CD4-positive, alpha-beta memory T cell (primary cell): Measurements from ENCODE around the gene NACC2. TPM values are rescaled to one million over a fixed set of nuclear protein-coding genes. Genes with fewer than 3 reads are reported as not detected.
A peak's percentile ranks its signal among the peaks of the same experiment; 100 is the strongest.

ENCODE experiments used
- CTCF ChIA-PET: fragments of 350-600 bp; sonication (Branson Sonifier 250); formaldehyde crosslinking; loops from one replicate; lab custom pipeline; 2021; ENCODE audit warnings: inconsistent platforms; ENCODE audit not compliant: partially characterized antibody; lab: Charles Lee
- POLR2A ChIA-PET: fragments of 350-600 bp; sonication (Branson Sonifier 250); formaldehyde crosslinking; loops from one replicate; lab custom pipeline; 2021; ENCODE audit not compliant: partially characterized antibody; lab: Charles Lee
- DNase-seq, 5 donors: peaks; one replicate each; pipeline versions ENCODE4 v3.0.0 to v3.0.0-alpha.2; 2020 to 2022; ENCODE audit warnings: mixed read lengths in 1 of 5
- H3K27ac ChIP-seq: one replicate; pipeline ENCODE4 v1.7.0; 2013; ENCODE audit warnings: low read depth, low read length
- H3K27me3 ChIP-seq: 2 replicates; pipeline ENCODE4 v1.7.0; 2013; ENCODE audit warnings: mild to moderate bottlenecking, low read length, moderate library complexity; ENCODE audit not compliant: insufficient read depth
- H3K36me3 ChIP-seq: 2 replicates; pipeline ENCODE4 v1.7.0; 2013; ENCODE audit warnings: mild to moderate bottlenecking, low read length, moderate library complexity; ENCODE audit not compliant: insufficient read depth
- H3K4me1 ChIP-seq: 2 replicates; pipeline ENCODE4 v1.7.0; 2013; ENCODE audit warnings: mild to moderate bottlenecking, low read length, moderate library complexity; ENCODE audit not compliant: insufficient read depth
- H3K4me3 ChIP-seq, 2 donors: one replicate each; pipeline ENCODE4 v1.7.0; 2013; ENCODE audit warnings: low read length in 2 of 2, mild to moderate bottlenecking in 1 of 2
- H3K9me3 ChIP-seq, 2 donors: one replicate each; pipeline ENCODE4 v1.7.0; 2013; ENCODE audit warnings: low read length in 2 of 2, control low read depth in 1 of 2; ENCODE audit not compliant: control insufficient read depth in 1 of 2
- H3K27ac Mint-ChIP-seq, 7 donors: one replicate each; pipeline ENCODE4 v1.8.0; 2020 to 2021; ENCODE audit warnings: mixed read lengths in 7 of 7, mild to moderate bottlenecking in 6 of 7, inconsistent platforms in 3 of 7, moderate library complexity in 3 of 7
- H3K27me3 Mint-ChIP-seq, 2 donors: one replicate each; pipeline ENCODE4 v1.8.0; 2020 to 2021; ENCODE audit warnings: mixed read lengths in 2 of 2
- H3K36me3 Mint-ChIP-seq, 2 donors: one replicate each; pipeline ENCODE4 v1.8.0; 2020 to 2021; ENCODE audit warnings: mixed read lengths in 2 of 2, inconsistent platforms in 1 of 2, mild to moderate bottlenecking in 1 of 2
- H3K4me1 Mint-ChIP-seq, 4 donors: one replicate each; pipeline ENCODE4 v1.8.0; 2020 to 2021; ENCODE audit warnings: mixed read lengths in 4 of 4, mild to moderate bottlenecking in 1 of 4
- H3K4me3 Mint-ChIP-seq, 8 donors: one replicate each; pipeline ENCODE4 v1.8.0; 2020 to 2021; ENCODE audit warnings: mixed read lengths in 8 of 8, mild to moderate bottlenecking in 7 of 8, moderate library complexity in 6 of 8, inconsistent platforms in 3 of 8
- H3K9me3 Mint-ChIP-seq, 8 donors: one replicate each; pipeline ENCODE4 v1.8.0; 2020 to 2021; ENCODE audit warnings: mixed read lengths in 8 of 8, mild to moderate bottlenecking in 5 of 8, inconsistent platforms in 3 of 8, moderate library complexity in 1 of 8
- intact Hi-C: fragments of 100-400 bp; cut with micrococcal nuclease; formaldehyde crosslinking; loops from one replicate; pipeline ENCODE4 v1.15.1; 2023
- polyA plus RNA-seq, 2 donors: library from polyadenylated mRNA; unstranded; fragments of 300-500 nt; fragmentation: Illumina TruSeq; gene quantifications; one replicate each; pipeline ENCODE4 v1.2.3, GENCODE V29; 2021
- total RNA-seq, 2 experiments: library from RNA; stranded (reverse); gene quantifications; one replicate each; pipeline ENCODE4 v1.2.3, GENCODE V29; 2021

Gene NACC2
- total and polyA plus RNA-seq, 4 experiments from 2014 or later: 0.58 to 12.2 (median 7.1) TPM

- Histone ChIP-seq H3K36me3 (no peaks in the 10 kb centered on the region), H3K4me3 (no peak overlapping the region), H3K4me1 (peaks cover 8% of the 10 kb centered on the region), H3K9me3 (no peaks in the 10 kb centered on the region), H3K27me3 (no peaks in the 10 kb centered on the region), H3K27ac (no peak overlapping the region)
- intact Hi-C loops: no loop called here
- ChIA-PET CTCF (interaction anchor here (1.2 kb wide), 1 partner anchor 159 kb away, joined by 3 read pairs; no protein-coding TSS in a partner anchor), POLR2A (no interaction called here)
- H3K36me3 Mint-ChIP-seq: no peaks in the 10 kb centered on the region
- peaks cover 11 to 17% of the 10 kb centered on the region in 2 donors for H3K27me3 Mint-ChIP-seq
- no peak overlapping the region for H3K27ac Mint-ChIP-seq
- peaks cover 0 to 4% (median under 1%) of the 10 kb centered on the region in 4 donors for H3K4me1 Mint-ChIP-seq
- H3K4me3 Mint-ChIP-seq: no peak overlapping the region
- H3K9me3 Mint-ChIP-seq: no peaks in the 10 kb centered on the region
- no peak for DNase-seq
Observed at GRCh38 chr9:136127313-136127712, 32.2 kb upstream of the NACC2 start.

- Mint-ChIP-seq H3K4me1 (peaks cover 0 to 4% (median under 1%) of the 10 kb centered on the region in 4 donors), H3K36me3 (no peaks in the 10 kb centered on the region), H3K27ac (peak overlapping the region in 1 of 7 donors; percentile 87), H3K27me3 (peaks cover 7 to 9% of the 10 kb centered on the region in 2 donors), H3K4me3 (no peak overlapping the region), H3K9me3 (no peaks in the 10 kb centered on the region)
- Histone ChIP-seq H3K36me3 (no peaks in the 10 kb centered on the region), H3K4me3 (no peak overlapping the region), H3K9me3 (no peaks in the 10 kb centered on the region), H3K27me3 (no peaks in the 10 kb centered on the region), H3K4me1 (peaks cover 8% of the 10 kb centered on the region), H3K27ac (no peak overlapping the region)
- POLR2A ChIA-PET: no interaction called here
- intact Hi-C loops: no loop called here
- no peak for DNase-seq
- CTCF ChIA-PET: interaction anchor here (5.7 kb wide), 1 partner anchor 35 kb away, joined by 75 read pairs; no protein-coding TSS in a partner anchor
Observed at GRCh38 chr9:136124976-136125692, 30.0 kb upstream of the NACC2 start.

- CTCF ChIA-PET: interaction anchor here (0.8 to 5.7 kb wide), 20 partner anchors 9 to 268 kb away, joined by 3 to 75 read pairs (median 5); partner anchors contain the start of gene UBAC1
Observed at GRCh38 chr9:136122425-136123383, 27.6 kb upstream of the NACC2 start.

GRCh38 chr9:136121801-136122200, 26.7 kb upstream of the NACC2 start:
- H3K9me3 ChIP-seq: no peaks in the 10 kb centered on the region
- H3K36me3 ChIP-seq: no peaks in the 10 kb centered on the region
- Mint-ChIP-seq H3K4me1 (peaks cover 0 to 11% (median 3%) of the 10 kb centered on the region in 4 donors), H3K27ac (peak overlapping the region in 1 of 7 donors; percentile 48), H3K36me3 (peaks cover 0 to 1% of the 10 kb centered on the region in 2 donors), H3K9me3 (no peaks in the 10 kb centered on the region), H3K27me3 (peaks cover 2 to 5% of the 10 kb centered on the region in 2 donors), H3K4me3 (no peak overlapping the region)
- no peak overlapping the region for H3K4me3 ChIP-seq
- peaks cover 27% of the 10 kb centered on the region for H3K4me1 ChIP-seq
- intact Hi-C loops: no loop called here
- ChIA-PET CTCF (interaction anchor here (0.7 to 5.7 kb wide), 19 partner anchors 10 to 267 kb away, joined by 3 to 75 read pairs (median 5); partner anchors contain the start of gene UBAC1), POLR2A (interaction anchor here (0.9 to 2.4 kb wide), 4 partner anchors 26 to 154 kb away, joined by 4 to 13 read pairs (median 8); partner anchors contain the start of gene NACC2)
- H3K27me3 ChIP-seq: no peaks in the 10 kb centered on the region
- no peak for DNase-seq
- H3K27ac ChIP-seq: no peak overlapping the region

More at GRCh38 chr9:136122425-136123383, 27.6 kb upstream of the NACC2 start:
- peak; percentile 63 to 72 (median 69) for DNase-seq
- H3K4me1 ChIP-seq: peaks cover 18% of the 10 kb centered on the region
- POLR2A ChIA-PET: interaction anchor here (1.0 to 2.4 kb wide), 4 partner anchors 13 to 155 kb away, joined by 6 to 13 read pairs (median 8); partner anchors contain the start of gene NACC2
- Mint-ChIP-seq H3K36me3 (peaks cover 0 to 1% of the 10 kb centered on the region in 2 donors), H3K27me3 (peaks cover 2 to 5% of the 10 kb centered on the region in 2 donors), H3K27ac (peak overlapping the region in 1 of 7 donors; percentile 18), H3K4me1 (peaks cover 0 to 5% (median 3%) of the 10 kb centered on the region in 4 donors), H3K4me3 (no peak overlapping the region), H3K9me3 (no peaks in the 10 kb centered on the region)
- no peak overlapping the region for H3K4me3 ChIP-seq
- H3K27ac ChIP-seq: no peak overlapping the region
- no peaks in the 10 kb centered on the region for H3K36me3 ChIP-seq
- H3K27me3 ChIP-seq: no peaks in the 10 kb centered on the region
- H3K9me3 ChIP-seq: no peaks in the 10 kb centered on the region
- intact Hi-C loops: loop anchor here (1.0 kb wide), 2 partner anchors 33 to 155 kb away; no protein-coding TSS in a partner anchor

- Histone ChIP-seq H3K4me3 (no peak overlapping the region), H3K27me3 (no peaks in the 10 kb centered on the region), H3K9me3 (no peaks in the 10 kb centered on the region), H3K36me3 (peaks cover 7% of the 10 kb centered on the region), H3K27ac (no peak overlapping the region), H3K4me1 (peaks cover 28% of the 10 kb centered on the region)
- Mint-ChIP-seq H3K9me3 (no peaks in the 10 kb centered on the region), H3K27me3 (peaks cover 2 to 3% of the 10 kb centered on the region in 2 donors), H3K36me3 (peaks cover 0 to 1% of the 10 kb centered on the region in 2 donors), H3K4me1 (peaks cover 0 to 15% (median 3%) of the 10 kb centered on the region in 4 donors), H3K4me3 (peak overlapping the region in 5 of 8 donors; percentile 25 to 82 (median 67)), H3K27ac (peak overlapping the region in 3 of 7 donors; percentile 8 to 75 (median 52))
- ChIA-PET POLR2A (interaction anchor here (1.0 to 5.8 kb wide), 3 partner anchors 13 to 141 kb away, joined by 3 to 67 read pairs (median 58); partner anchors contain the start of gene NACC2), CTCF (interaction anchor here (0.5 to 5.7 kb wide), 6 partner anchors 10 to 514 kb away, joined by 3 to 75 read pairs (median 12); no protein-coding TSS in a partner anchor)
- intact Hi-C loops: no loop called here
- DNase-seq: peak in 1 of 5 donors; percentile 36
Observed at GRCh38 chr9:136120438-136120844, 25.4 kb upstream of the NACC2 start.

GRCh38 chr9:136119883-136120393, 24.8 kb upstream of the NACC2 start:
- peaks cover 28% of the 10 kb centered on the region for H3K4me1 ChIP-seq
- ChIA-PET POLR2A (interaction anchor here (1.0 to 5.8 kb wide), 3 partner anchors 12 to 141 kb away, joined by 3 to 67 read pairs (median 58); partner anchors contain the start of gene NACC2), CTCF (interaction anchor here (0.6 to 5.7 kb wide), 3 partner anchors 10 to 153 kb away, joined by 3 to 75 read pairs (median 64); no protein-coding TSS in a partner anchor)
- peaks cover 0 to 1% of the 10 kb centered on the region in 2 donors for H3K36me3 Mint-ChIP-seq
- no peaks in the 10 kb centered on the region for H3K9me3 Mint-ChIP-seq
- H3K36me3 ChIP-seq: peaks cover 12% of the 10 kb centered on the region
- no peaks in the 10 kb centered on the region for H3K27me3 ChIP-seq
- H3K9me3 ChIP-seq: no peaks in the 10 kb centered on the region
- peak overlapping the region; percentile 50 to 88 (median 77) for H3K27ac Mint-ChIP-seq
- H3K4me1 Mint-ChIP-seq: peaks cover 1 to 20% (median 3%) of the 10 kb centered on the region in 4 donors
- peak overlapping the region in 1 of 2 donors; percentile 75 for H3K4me3 ChIP-seq
- intact Hi-C loops: loop anchor here (10.0 kb wide), 1 partner anchor 125 kb away; the partner anchor contains the start of gene QSOX2
- peak overlapping the region; percentile 87 for H3K27ac ChIP-seq
- peak in 1 of 5 donors; percentile 26 for DNase-seq
- H3K27me3 Mint-ChIP-seq: peaks cover under 1 to 2% of the 10 kb centered on the region in 2 donors
- H3K4me3 Mint-ChIP-seq: peak overlapping the region; percentile 67 to 82 (median 72)
